PC-3 (cell line): ENCODE measurements around the gene FAH. TPM values are rescaled to one million over a fixed set of nuclear protein-coding genes. Genes with fewer than 3 reads are reported as not detected.
"Not testable (repeated sequence)": the region's sequence is repeated elsewhere in the genome, so short reads cannot be mapped to it uniquely, and the experiment has no call there.

Experiments used
- ATAC-seq: fragments of 200-7000 bp; cut with Tn5 transposase; 2 replicates; pipeline ENCODE4 v1.9.1; 2020; ENCODE audit warnings: mild to moderate bottlenecking, moderate library complexity
- BruUV-seq: library from RNA; stranded (reverse); fragments of 400-500 nt; replicated peaks from 2 replicates; lab custom pipeline; 2021; lab: Mats Ljungman, UMichigan
- CTCF ChIA-PET: fragments of 300-600 bp; sonication (Branson Sonifier 250); formaldehyde crosslinking; loops from one replicate; lab custom pipeline; 2022; ENCODE audit warnings: antibody characterized with exemption; lab: Charles Lee
- POLR2A ChIA-PET: fragments of 300-600 bp; sonication (Branson Sonifier 250); formaldehyde crosslinking; loops from one replicate; lab custom pipeline; 2022; ENCODE audit warnings: antibody characterized with exemption; ENCODE audit not compliant: unreplicated experiment; lab: Charles Lee
- DNase-seq: peaks from one replicate; pipeline ENCODE4 v3.0.0-alpha.2; 2015
- H2AFZ ChIP-seq: fragments of 300-600 bp; sonication (generic); 2 replicates; pipeline ENCODE4 v1.6.0; 2016; ENCODE audit warnings: antibody characterized with exemption, low read length
- H3F3A ChIP-seq: fragments of 300-600 bp; sonication (generic); one replicate; pipeline ENCODE4 v1.6.0; 2017; ENCODE audit warnings: antibody characterized with exemption, low read length, control low read depth, mild to moderate bottlenecking; ENCODE audit not compliant: unreplicated experiment
- H3K27ac ChIP-seq: fragments of 300-600 bp; sonication (generic); 2 replicates; pipeline ENCODE4 v1.5.1; 2016; ENCODE audit warnings: mild to moderate bottlenecking, low read length
- H3K27me3 ChIP-seq: fragments of 300-600 bp; sonication (generic); 2 replicates; pipeline ENCODE4 v1.6.1; 2016; ENCODE audit warnings: low read length, mixed read lengths
- H3K36me3 ChIP-seq: fragments of 300-600 bp; sonication (generic); 2 replicates; pipeline ENCODE4 v1.6.1; 2016; ENCODE audit warnings: low read depth, mixed run types, low read length, mixed read lengths
- H3K4me1 ChIP-seq: fragments of 300-600 bp; sonication (generic); 2 replicates; pipeline ENCODE4 v1.5.1; 2016; ENCODE audit warnings: low read length; ENCODE audit not compliant: insufficient read depth
- H3K4me2 ChIP-seq: fragments of 300-600 bp; sonication (generic); 2 replicates; pipeline ENCODE4 v1.6.0; 2016; ENCODE audit warnings: low read length
- H3K4me3 ChIP-seq: fragments of 300-600 bp; sonication (generic); 2 replicates; pipeline ENCODE4 v1.5.1; 2016; ENCODE audit warnings: mild to moderate bottlenecking, low read length, mixed read lengths
- H3K79me2 ChIP-seq: fragments of 300-600 bp; sonication (generic); 2 replicates; pipeline ENCODE4 v1.6.1; 2017; ENCODE audit warnings: low read length, mixed read lengths
- H3K9ac ChIP-seq: fragments of 300-600 bp; sonication (generic); 2 replicates; pipeline ENCODE4 v1.6.0; 2016; ENCODE audit warnings: mild to moderate bottlenecking, low read length
- H3K9me2 ChIP-seq: fragments of 300-600 bp; sonication (generic); replicated peaks from 2 replicates; pipeline ENCODE4 v1.6.1; 2016; ENCODE audit warnings: mixed run types, low read length, mixed read lengths
- H3K9me3 ChIP-seq: fragments of 300-600 bp; sonication (generic); 2 replicates; pipeline ENCODE4 v1.6.1; 2016; ENCODE audit warnings: low read length, mixed read lengths
- H4K20me1 ChIP-seq: fragments of 300-600 bp; sonication (generic); 2 replicates; pipeline ENCODE4 v1.6.1; 2016; ENCODE audit warnings: low read length, mixed read lengths
- CTCF ChIP-seq: fragments of 300-600 bp; sonication (generic); conservative IDR thresholded peaks from 2 replicates; pipeline ENCODE4 v1.5.1; 2017; ENCODE audit warnings: antibody characterized with exemption, low read depth, mild to moderate bottlenecking, low read length
- EZH2 ChIP-seq: fragments of 300-600 bp; sonication (generic); IDR thresholded peaks from one replicate; pipeline ENCODE4 v1.6.1; 2017; ENCODE audit warnings: antibody characterized with exemption, mild to moderate bottlenecking, low read length; ENCODE audit not compliant: unreplicated experiment
- EZH2phosphoT487 ChIP-seq: fragments of 300-600 bp; sonication (generic); IDR thresholded peaks from 2 replicates; pipeline ENCODE4 v1.6.1; 2018; ENCODE audit warnings: mild to moderate bottlenecking, antibody characterized with exemption, low read length, borderline replicate concordance
- intact Hi-C: fragments of 100-400 bp; cut with micrococcal nuclease; formaldehyde crosslinking; loops from 2 replicates; pipeline ENCODE4 v1.9.0; 2023
- total RNA-seq: library from RNA; depleted of rRNA; stranded (reverse); fragments of >200 nt; gene quantifications from 2 replicates; pipeline ENCODE4 v1.2.3, GENCODE V29; 2014

FAH gene
- total RNA-seq, 1 experiment from 2014 or later: 55.4 TPM

GRCh38 chr15:80120636-80121035, 32.2 kb upstream of the FAH start:
- no peaks in the 10 kb centered on the region for H3K27me3 ChIP-seq
- no peaks in the 10 kb centered on the region for H3K9me3 ChIP-seq
- POLR2A ChIA-PET: no interaction called here
- peaks cover 17% of the 10 kb centered on the region for H3K79me2 ChIP-seq
- no TSS peak for BruUV-seq
- no peak for TF ChIP-seq EZH2
- no peak for TF ChIP-seq CTCF
- TF ChIP-seq EZH2phosphoT487: no peak
- no peaks in the 10 kb centered on the region for H3K9me2 ChIP-seq
- H3K4me3 ChIP-seq: no peak overlapping the region
- intact Hi-C loops: no loop called here
- ATAC-seq (no peak), DNase-seq (no peak)
- no peaks in the 10 kb centered on the region for H3F3A ChIP-seq
- no peaks in the 10 kb centered on the region for H3K4me1 ChIP-seq
- no peak overlapping the region for H3K27ac ChIP-seq
- H3K36me3 ChIP-seq: no peaks in the 10 kb centered on the region; the same call in 1 of the 2 replicates
- CTCF ChIA-PET: no interaction called here
- no peak overlapping the region for H3K4me2 ChIP-seq
- H3K9ac ChIP-seq: no peak overlapping the region
- 0 out of 2 replicates have a peak, but pooled peaks cover 3% of the 10 kb centered on the region for H4K20me1 ChIP-seq
- H2AFZ ChIP-seq: no peak overlapping the region

DNA sequence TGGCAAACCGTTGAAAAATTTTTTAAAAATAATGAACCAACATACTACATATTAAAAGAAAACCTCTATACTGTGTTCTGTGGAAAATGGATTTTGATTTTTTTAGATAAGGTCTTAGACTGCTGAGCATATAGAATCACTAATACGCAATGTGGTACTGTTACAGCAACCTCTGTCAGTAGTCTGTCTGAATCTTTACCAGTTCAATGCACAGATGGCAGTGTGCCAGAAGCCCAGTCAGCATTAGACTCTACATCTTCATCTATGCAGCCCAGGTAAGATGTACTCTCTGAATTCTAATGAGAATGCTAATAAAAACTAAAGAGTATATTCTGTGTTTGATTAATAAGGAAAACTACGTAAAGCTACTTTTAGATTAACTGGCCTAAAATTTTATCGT, 31.3 kb upstream of the FAH start:
- ChIA-PET CTCF (no interaction called here), POLR2A (no interaction called here)
- no peak for ATAC-seq
- Histone ChIP-seq H4K20me1 (0 out of 2 replicates have a peak, but pooled peaks cover 3% of the 10 kb centered on the region), H3K36me3 (no peaks in the 10 kb centered on the region; the same call in 1 of the 2 replicates), H3F3A (no peaks in the 10 kb centered on the region), H3K4me3 (no peak overlapping the region), H3K79me2 (peaks cover 12% of the 10 kb centered on the region), H3K9ac (no peak overlapping the region), H3K27ac (no peak overlapping the region), H3K4me2 (no peak overlapping the region), H2AFZ (no peak overlapping the region), H3K9me2 (no peaks in the 10 kb centered on the region), H3K4me1 (no peaks in the 10 kb centered on the region), H3K9me3 (no peaks in the 10 kb centered on the region), H3K27me3 (no peaks in the 10 kb centered on the region)
- BruUV-seq: no TSS peak
- intact Hi-C loops: no loop called here
- TF ChIP-seq EZH2phosphoT487 (no peak), CTCF (no peak), EZH2 (no peak)
- DNase-seq: peak; percentile 37

GRCh38 chr15:80123034-80123433, 29.8 kb upstream of the FAH start:
- no peaks in the 10 kb centered on the region for H3K4me1 ChIP-seq
- no peaks in the 10 kb centered on the region for H3K27me3 ChIP-seq
- TF ChIP-seq CTCF (no peak), EZH2 (no peak), EZH2phosphoT487 (no peak)
- no peaks in the 10 kb centered on the region; the same call in 1 of the 2 replicates for H3K36me3 ChIP-seq
- ChIA-PET POLR2A (no interaction called here), CTCF (no interaction called here)
- no peaks in the 10 kb centered on the region for H4K20me1 ChIP-seq
- no peaks in the 10 kb centered on the region for H3K9me3 ChIP-seq
- peaks cover 9% of the 10 kb centered on the region for H3K79me2 ChIP-seq
- no peak overlapping the region for H3K27ac ChIP-seq
- ATAC-seq (no peak), DNase-seq (no peak)
- no peak overlapping the region for H3K9ac ChIP-seq
- intact Hi-C loops: no loop called here
- no peak overlapping the region for H3K4me3 ChIP-seq
- no peaks in the 10 kb centered on the region for H3K9me2 ChIP-seq
- no peak overlapping the region for H3K4me2 ChIP-seq
- BruUV-seq: no TSS peak
- H3F3A ChIP-seq: no peaks in the 10 kb centered on the region
- H2AFZ ChIP-seq: no peak overlapping the region

GRCh38 chr15:80127253-80127652, 25.5 kb upstream of the FAH start:
- H3K4me2 ChIP-seq, CTCF ChIA-PET, ATAC-seq, H3K4me3 ChIP-seq, POLR2A ChIA-PET, H3K79me2 ChIP-seq, H3K9me2 ChIP-seq, H3K9ac ChIP-seq, H3F3A ChIP-seq, BruUV-seq, H4K20me1 ChIP-seq, DNase-seq, H2AFZ ChIP-seq, H3K27ac ChIP-seq, H3K27me3 ChIP-seq, intact Hi-C loops, H3K4me1 ChIP-seq, H3K9me3 ChIP-seq, H3K36me3 ChIP-seq: not testable (repeated sequence)
